Epithelial cell of esophagus (primary cell): Measurements from ENCODE around the gene PPP1R12B.
A peak's percentile ranks its signal among the peaks of the same experiment; 100 is the strongest.
"Not testable (repeated sequence)": the region's sequence is repeated elsewhere in the genome, so short reads cannot be mapped to it uniquely, and the experiment has no call there.

Experiments
- DNase-seq: peaks from one replicate; pipeline ENCODE4 v3.0.0; 2010; ENCODE audit warnings: low read depth
- H3K4me3 ChIP-seq: 2 replicates; pipeline ENCODE4 v1.5.1; 2011; ENCODE audit warnings: mild to moderate bottlenecking, low read length, control low read depth
- TF ChIP-seq, protein P1 (sequence below): IDR thresholded peaks from 2 replicates; pipeline ENCODE4 v1.5.1; 2011; ENCODE audit warnings: low read depth, mild to moderate bottlenecking, low read length, control low read depth, inconsistent platforms; ENCODE audit not compliant: insufficient read depth; ENCODE audit errors: missing control alignments

The PPP1R12B gene

DNA sequence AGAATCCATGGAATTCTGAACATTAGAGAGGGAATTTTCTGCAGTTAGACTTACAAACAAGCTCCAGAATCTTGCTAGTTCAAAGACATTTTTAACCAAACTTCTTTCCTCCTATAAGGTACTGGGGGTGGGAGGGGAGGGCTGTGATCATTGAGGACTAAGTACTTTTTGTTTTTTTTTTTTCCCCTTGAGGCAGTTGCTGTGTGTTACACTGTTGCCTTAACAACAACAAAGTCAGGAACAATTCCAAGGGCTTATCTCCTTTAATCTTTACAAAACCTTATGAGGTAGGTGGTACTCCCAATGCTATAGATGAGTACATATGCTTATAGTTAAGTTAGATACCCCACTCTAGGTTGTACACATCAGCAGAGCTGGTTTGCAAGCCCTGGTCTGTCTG, 62.9 kb downstream of the PPP1R12B start:
- TF ChIP-seq, protein P1, sequence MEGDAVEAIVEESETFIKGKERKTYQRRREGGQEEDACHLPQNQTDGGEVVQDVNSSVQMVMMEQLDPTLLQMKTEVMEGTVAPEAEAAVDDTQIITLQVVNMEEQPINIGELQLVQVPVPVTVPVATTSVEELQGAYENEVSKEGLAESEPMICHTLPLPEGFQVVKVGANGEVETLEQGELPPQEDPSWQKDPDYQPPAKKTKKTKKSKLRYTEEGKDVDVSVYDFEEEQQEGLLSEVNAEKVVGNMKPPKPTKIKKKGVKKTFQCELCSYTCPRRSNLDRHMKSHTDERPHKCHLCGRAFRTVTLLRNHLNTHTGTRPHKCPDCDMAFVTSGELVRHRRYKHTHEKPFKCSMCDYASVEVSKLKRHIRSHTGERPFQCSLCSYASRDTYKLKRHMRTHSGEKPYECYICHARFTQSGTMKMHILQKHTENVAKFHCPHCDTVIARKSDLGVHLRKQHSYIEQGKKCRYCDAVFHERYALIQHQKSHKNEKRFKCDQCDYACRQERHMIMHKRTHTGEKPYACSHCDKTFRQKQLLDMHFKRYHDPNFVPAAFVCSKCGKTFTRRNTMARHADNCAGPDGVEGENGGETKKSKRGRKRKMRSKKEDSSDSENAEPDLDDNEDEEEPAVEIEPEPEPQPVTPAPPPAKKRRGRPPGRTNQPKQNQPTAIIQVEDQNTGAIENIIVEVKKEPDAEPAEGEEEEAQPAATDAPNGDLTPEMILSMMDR = no peak
- DNase-seq = no peak
- H3K4me3 ChIP-seq = no peak overlapping the region

DNA sequence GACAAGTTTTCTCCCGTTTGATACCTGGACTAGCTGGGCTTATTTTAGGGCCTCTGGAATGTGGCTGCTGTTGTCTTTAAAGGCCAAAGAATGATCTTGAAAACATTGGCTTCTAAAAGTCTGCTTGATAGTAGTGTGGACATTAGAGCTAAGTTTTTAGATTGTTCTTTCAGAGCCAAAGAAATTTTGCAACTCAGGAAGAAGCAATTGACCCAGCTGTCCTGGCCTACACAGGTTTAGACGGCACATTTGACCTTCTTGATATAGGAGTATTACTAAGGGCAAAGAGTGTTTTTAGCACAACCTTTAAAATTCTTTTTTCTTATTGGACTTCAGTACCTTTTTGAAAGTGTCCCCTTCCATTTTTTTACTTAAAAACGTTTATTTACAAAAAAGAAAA, 63.9 kb downstream of the PPP1R12B start:
- not testable (repeated sequence) for DNase-seq, H3K4me3 ChIP-seq

DNA sequence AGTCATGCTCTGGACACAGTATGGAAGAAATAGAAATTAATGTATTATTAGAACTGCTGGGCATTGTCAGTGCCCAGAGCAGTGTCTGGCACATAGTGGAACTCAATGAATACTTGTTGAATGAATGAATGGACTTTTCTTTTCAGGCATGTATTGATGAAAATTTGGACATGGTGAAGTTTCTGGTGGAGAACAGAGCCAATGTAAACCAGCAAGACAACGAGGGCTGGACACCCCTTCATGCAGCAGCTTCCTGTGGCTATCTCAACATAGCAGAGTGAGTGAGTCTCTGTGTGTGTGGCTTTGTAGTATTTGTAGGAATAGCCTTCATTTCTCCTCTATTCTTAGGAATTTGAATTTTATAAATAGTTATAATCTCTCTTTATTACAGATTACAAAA, 68.1 kb downstream of the PPP1R12B start:
- TF ChIP-seq, protein P1 = no peak
- no peak overlapping the region for H3K4me3 ChIP-seq
- no peak for DNase-seq

DNA sequence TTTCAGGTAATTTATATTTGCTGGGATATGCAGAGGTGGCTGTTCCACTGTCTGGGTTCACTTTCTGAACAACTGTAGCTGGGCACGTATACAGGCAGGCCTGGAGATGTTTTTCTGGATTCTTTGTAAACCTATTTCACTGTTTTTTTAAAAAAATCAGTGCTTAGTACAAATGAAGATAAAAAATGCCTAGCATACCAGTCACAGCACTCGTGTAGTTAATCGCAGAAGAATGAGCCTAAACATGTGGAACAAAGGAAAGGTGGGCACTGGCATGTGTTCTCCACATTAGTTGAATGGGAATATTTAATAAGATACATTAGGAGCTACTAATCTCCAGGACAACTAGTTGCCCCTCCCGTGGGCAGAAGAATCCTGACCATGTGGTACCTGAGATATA, 68.6 kb downstream of the PPP1R12B start:
- not testable (repeated sequence) for H3K4me3 ChIP-seq
- DNase-seq = peak; percentile 9

DNA sequence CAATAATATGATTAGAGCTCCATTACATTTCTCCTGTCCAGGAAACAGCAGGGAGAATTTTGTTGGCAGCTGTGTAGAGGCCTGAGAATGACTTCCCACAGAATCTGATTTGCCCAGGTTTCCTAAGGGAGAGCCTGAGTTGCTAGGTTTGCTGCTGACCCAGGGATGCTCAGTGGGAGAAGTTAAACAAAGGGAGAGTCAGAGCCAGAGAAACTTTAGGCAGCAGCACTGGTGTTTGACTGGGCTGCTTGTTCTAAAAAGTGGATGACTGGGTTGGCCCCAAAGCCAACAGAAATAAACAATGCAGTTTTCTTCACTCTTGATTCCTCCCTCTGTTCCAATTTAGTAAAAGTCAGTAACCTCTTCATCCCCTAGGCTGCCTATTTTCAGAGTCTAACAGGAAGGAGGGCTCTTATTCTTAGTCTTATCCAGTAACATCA, 69.3 kb downstream of the PPP1R12B start:
- not testable (repeated sequence) for H3K4me3 ChIP-seq, DNase-seq

DNA sequence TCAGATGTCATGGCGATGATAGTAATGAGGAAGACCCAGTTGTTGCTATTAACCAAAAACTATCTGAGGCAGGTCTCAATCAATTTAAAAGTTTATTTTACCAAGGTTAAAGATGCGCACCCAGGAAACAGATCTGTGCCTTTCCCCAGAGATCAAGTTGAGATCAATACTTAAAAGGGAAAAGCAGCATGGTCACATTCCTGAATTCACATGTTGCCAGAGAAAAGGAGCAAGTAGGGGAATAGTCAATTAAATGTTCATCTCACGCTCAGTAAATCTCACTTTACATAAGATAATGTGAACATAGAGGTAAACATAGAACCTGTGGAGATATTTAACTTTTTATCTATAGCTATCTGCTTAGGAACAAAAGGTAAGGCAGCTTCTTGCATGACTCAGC, 71.2 kb downstream of the PPP1R12B start:
- not testable (repeated sequence) for H3K4me3 ChIP-seq, DNase-seq

DNA sequence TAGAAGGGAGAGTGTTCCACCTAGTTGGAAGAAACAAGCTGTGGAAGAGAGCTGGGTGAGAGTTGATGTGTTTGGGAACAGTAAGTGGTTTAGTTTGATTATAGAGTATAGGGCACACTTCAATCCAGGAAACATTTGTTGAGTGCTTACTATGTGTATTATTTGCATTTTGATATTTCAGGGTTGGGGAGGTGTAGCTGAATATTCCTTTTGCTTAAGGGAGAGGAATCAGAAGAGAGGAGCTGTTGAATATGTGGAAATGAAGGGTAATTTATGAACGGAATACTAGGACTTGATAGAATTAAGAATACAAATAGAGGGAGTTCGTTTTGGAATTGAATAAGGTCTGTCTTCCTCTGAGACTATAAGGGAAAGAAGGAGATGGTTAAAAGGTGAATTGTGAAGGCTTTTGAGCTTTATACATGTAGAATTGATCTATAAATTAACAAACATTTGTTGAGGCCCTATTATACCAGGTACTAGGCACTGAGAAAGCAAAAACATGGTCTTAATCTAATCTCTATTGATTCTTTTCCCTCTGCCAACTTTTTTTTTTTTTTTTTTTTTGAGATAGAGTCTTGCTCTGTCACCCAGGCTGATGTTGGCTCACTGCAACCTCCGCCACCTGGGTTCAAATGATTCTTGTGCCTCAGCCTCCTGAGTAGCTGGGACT, 72.1 kb downstream of the PPP1R12B start:
- not testable (repeated sequence) for H3K4me3 ChIP-seq, DNase-seq

DNA sequence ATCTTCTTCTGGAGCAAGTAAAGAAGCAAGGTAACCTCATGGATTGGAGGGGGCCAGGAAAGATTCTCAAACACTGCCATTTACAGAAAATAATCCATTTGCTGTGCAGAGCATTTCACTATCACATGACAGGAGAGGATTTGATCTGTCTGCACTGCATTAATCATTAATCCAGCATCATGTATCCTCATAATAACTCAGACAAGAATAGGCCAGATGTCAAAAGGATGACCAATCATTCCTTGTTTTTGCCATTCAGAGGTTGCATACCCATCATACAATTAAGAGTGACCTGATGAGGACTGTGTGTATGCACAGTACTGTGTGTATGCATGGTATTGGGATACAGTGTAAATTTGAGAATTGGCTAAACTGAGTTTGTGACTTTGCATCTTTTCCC, 74.2 kb downstream of the PPP1R12B start:
- DNase-seq, H3K4me3 ChIP-seq: not testable (repeated sequence)

DNA sequence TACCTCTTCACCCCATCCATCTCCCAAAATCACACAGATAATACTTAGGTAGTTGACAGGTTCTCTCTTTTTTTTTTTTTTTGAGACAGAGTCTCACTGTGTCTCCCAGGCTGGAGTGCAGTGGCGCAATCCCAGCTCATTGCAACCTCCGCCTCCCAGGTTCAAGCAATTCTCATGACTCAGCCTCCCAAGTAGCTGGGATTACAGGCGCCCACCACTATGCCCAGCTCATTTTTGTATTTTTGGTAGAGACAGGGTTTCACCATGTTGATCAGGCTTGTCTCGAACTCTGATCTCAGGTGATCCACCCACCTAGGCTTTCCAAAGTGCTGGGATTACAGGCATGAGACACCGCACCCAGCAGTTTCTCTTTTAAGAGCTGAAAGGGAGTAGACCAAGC, 75.8 kb downstream of the PPP1R12B start:
- H3K4me3 ChIP-seq, DNase-seq: not testable (repeated sequence)

DNA sequence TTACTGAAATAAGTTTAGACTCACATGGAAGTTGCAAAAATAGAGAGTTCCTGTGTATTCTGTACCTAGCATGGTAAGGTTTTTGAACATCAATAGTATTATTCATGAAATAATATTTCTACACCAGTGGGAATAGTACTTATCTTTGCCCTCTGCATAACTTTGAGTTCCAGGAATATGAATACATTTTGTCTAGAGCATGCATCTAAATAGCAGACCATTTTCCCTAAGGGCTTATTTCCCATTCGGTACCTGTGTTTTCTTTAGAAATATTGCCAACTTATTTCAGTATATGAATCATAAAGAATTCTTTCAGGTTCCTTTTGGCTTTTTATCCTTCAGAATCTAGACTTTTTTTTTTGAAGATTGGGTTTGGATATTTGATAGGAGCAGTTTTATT, 81.6 kb downstream of the PPP1R12B start:
- not testable (repeated sequence) for DNase-seq, H3K4me3 ChIP-seq

DNA sequence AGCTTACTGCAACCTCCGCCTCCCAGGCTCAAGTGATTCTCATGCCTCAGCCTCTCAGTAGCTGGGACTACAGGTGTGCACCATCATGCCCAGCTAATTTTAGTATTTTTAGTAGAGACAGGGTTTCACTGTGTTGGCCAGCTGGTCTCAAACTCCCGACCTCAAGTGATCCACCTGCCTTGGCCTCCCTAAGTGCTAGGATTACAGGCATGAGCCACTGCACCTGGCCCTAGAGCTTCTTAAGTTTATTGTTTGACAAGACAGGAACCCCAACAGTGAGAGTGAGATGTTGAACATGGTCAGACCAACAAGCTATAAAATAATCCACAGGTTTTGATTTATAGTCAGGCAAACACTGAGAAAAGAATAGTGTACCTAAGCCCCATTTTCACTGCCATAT, 83.8 kb downstream of the PPP1R12B start:
- DNase-seq, H3K4me3 ChIP-seq: not testable (repeated sequence)

DNA sequence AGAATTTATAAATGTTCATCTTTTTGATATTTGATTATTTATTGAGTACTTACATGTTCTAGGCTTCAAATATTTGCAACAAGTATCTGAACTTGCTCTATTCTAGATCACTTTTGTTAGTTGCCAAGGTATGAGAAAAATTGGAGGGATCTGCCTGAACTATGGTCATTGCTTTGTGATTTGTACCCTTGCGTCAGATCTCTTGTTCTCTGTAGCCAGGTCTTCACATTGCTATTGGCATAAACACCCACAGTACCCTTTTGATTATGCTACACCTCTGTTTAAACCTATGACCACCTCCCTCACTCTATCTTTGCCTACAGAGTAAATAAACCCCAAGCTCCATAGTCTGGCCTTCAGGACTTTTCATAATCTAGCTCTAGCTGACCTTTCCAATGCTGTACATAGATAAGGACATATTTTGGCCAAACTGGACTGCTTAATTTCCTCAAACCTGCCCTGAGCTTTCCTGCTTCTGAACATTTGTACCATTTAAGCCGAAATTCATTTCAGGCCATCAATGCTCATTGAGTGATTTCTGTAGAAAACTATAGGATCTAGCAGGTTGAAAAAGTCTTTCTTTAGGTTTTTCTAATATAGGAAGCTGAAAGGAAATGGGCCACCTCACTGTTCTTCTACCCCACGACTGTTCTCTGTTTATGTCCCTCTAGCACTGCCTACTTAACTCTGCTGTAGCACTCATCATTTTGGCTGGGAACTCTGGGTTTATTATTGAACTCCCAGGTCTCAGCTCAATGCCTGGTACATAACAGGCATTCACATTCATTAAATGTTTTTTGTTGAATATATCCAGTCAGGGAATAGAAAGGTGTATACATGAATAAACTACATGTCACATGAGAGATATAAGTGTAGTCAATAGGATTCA, 84.9 kb downstream of the PPP1R12B start:
- TF ChIP-seq, protein P1 = no peak
- H3K4me3 ChIP-seq = no peak overlapping the region
- DNase-seq = no peak
